GM18505 (cell line): ENCODE measurements around the gene CNTFR.

Source experiments
- ATAC-seq: cut with Tn5 transposase; IDR thresholded peaks from one replicate; pipeline ENCODE4 v1.9.1; 2021; ENCODE audit not compliant: unreplicated experiment
- POLR2A ChIP-seq: IDR thresholded peaks from 4 replicates; pipeline ENCODE4 v1.6.1; 2011; ENCODE audit warnings: borderline replicate concordance; ENCODE audit not compliant: insufficient read depth, insufficient read length; ENCODE audit errors: extremely low read depth

CNTFR gene

DNA sequence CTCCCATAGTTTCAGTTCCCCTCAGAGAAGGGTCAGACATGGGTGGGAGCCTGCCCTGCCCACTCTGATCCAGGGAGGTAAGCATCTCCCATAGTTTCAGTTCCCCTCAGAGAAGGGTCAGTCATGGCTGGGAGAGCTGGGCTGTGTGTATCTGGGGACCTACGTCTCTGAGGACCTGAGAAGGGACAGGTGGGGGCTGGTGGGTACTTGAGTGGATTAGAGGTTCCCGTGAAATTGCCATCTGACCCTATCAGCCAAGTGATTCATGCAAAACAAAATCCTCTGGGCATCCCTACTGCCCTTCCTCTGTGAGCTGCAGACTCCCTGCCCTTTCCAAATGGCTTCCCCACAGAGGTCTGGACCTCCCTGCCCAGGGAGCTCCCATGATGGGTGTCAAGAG, 70.6 kb downstream of the CNTFR start:
- no peak for ATAC-seq
- TF ChIP-seq POLR2A = no peak

GRCh38 chr9:34518110-34518616, 71.4 kb downstream of the CNTFR start:
- no peak for TF ChIP-seq POLR2A
- no peak for ATAC-seq

- ATAC-seq = no peak
- no peak for TF ChIP-seq POLR2A
These were observed 72.3 kb downstream of the CNTFR start for GRCh38 chr9:34517185-34517584.

- TF ChIP-seq POLR2A = no peak
- no peak for ATAC-seq
These were observed 73.6 kb downstream of the CNTFR start for GRCh38 chr9:34515959-34516358.

GRCh38 chr9:34514816-34515215, 74.7 kb downstream of the CNTFR start:
- TF ChIP-seq POLR2A = no peak
- no peak for ATAC-seq

GRCh38 chr9:34514401-34514800, 75.1 kb downstream of the CNTFR start:
- no peak for ATAC-seq
- TF ChIP-seq POLR2A = no peak

GRCh38 chr9:34513567-34514214, 75.8 kb downstream of the CNTFR start:
- TF ChIP-seq POLR2A = no peak
- no peak for ATAC-seq

- ATAC-seq = no peak
- TF ChIP-seq POLR2A = no peak
These were observed 77.1 kb downstream of the CNTFR start for GRCh38 chr9:34512131-34513078.

DNA sequence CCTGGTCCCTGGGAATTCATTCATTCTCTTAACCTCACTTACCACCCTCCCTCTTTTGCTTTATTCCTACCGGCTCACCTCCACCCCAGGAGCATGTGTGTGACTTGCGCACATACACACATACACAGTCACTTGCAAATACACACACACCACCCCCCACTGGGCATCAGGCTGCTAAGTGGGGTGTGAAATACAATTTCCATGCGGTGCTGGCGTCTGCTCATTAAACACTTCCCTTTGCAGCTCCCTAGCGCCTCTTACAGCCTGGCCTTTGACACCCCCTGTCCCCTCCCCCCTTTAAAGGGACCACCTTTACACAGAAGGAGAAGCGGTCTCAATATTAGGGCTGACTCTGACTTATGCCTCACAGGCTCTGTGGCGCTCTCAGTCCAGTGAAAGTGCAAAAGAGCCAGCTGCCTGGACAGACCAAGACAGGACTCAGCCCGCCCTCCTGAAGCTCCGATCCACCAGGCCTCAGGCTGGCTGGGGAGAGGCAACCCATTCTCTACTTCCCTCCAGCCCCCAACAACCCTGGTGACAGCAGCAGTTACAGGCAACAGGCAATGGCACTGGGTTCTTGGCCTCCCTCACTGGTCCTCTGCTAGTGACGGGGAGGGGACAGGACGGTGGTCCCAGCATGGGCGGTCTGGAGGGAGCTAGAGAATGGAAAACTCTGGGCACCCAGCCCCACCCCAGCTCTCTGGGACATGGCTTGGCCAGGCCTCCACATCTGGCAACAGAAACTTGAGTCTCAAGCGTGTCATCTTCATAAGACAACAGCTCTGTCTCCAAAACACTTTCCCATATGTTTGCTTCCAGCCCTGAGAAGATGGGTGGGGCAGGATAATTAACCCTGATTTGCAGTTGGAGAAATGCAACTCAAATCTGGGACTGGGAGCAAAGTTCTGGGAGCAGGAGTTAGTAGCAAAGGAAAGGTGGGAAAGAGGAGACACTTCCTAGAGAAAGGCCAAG, 78.7 kb downstream of the CNTFR start:
- no peak for TF ChIP-seq POLR2A
- no peak for ATAC-seq

DNA sequence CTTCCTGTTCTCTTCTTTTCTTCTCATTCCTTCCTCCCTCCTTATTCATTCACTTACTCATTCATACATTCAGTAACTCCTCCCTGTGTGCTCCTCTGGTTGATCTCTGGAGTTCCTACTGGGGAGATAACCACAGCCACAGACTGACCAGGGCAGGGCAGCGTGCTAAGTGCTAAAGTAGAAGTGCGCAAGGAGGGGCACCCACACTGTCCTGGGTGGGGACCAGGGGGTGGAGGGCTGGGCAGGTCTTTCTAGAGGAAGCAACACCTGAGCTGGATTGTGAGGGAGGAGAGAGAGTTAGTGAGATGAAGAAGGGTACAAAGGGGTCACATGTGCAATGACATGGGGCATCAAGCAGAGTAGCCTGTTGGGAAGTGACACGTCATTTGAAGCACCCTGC, 80.6 kb downstream of the CNTFR start:
- no peak for ATAC-seq
- no peak for TF ChIP-seq POLR2A

GRCh38 chr9:34508463-34508862, 81.1 kb downstream of the CNTFR start:
- TF ChIP-seq POLR2A = no peak

GRCh38 chr9:34507966-34508365, 81.6 kb downstream of the CNTFR start:
- no peak for TF ChIP-seq POLR2A
- ATAC-seq = no peak

More at GRCh38 chr9:34508463-34508862, 81.1 kb downstream of the CNTFR start:
- no peak for ATAC-seq

GRCh38 chr9:34507556-34507955, 82.0 kb downstream of the CNTFR start:
- ATAC-seq = no peak
- no peak for TF ChIP-seq POLR2A
